GM12891 (cell line): ENCODE data around the gene CCDC54.

Experiments used
- POLR2A ChIP-seq: IDR thresholded peaks from 2 replicates; pipeline ENCODE4 v1.6.1; 2011; ENCODE audit warnings: low read depth, low read length, control low read depth
- POLR2AphosphoS5 ChIP-seq: IDR thresholded peaks from 2 replicates; pipeline ENCODE4 v1.6.1; 2011; ENCODE audit warnings: low read depth, low read length, control low read depth
- POU2F2 ChIP-seq: IDR thresholded peaks from 2 replicates; pipeline ENCODE4 v1.6.1; 2011; ENCODE audit warnings: low read depth, mild to moderate bottlenecking, control low read depth, low read length, moderate library complexity

DNA sequence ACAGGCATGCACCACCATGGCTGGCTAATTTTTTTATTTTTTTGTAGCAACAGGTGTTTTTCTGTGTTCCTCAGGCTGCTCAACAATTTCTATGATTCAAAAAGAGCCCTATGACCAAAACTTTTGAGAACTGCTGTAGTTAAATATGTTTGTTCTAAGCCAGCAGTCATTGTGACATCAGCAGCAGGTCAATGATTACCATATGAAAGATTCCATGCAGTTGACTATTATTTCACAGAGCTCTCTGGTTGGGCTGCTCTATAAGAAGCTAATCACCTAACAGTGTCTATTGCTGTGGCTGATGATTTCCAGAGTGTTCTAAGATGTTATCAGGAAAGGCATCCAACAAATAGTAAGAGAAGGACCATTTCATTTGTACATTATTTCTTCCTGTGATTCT lies at the start of gene CCDC54:
- TF ChIP-seq POLR2AphosphoS5 (no peak), POLR2A (no peak), POU2F2 (no peak)
